DND-41 (cell line): Measurements from ENCODE around the gene CYSLTR1.

Experiments
- ATAC-seq: fragments of 200-7000 bp; cut with Tn5 transposase; 3 replicates; pipeline ENCODE4 v1.9.1; 2021; ENCODE audit warnings: low read depth; ENCODE audit not compliant: insufficient read depth
- DNase-seq: peaks from one replicate; pipeline ENCODE4 v3.0.0-alpha.2; 2020
- H2AFZ ChIP-seq: 2 replicates; pipeline ENCODE4 v1.6.0; 2012; ENCODE audit warnings: low read depth, low read length
- H3K27ac ChIP-seq: 2 replicates; pipeline ENCODE4 v1.5.1; 2012; ENCODE audit warnings: low read length, inconsistent platforms
- H3K27me3 ChIP-seq: fragments of 200-600 bp; sonication (generic); 2 replicates; pipeline ENCODE4 v1.6.0; 2012; ENCODE audit warnings: low read length, mild to moderate bottlenecking, inconsistent platforms; ENCODE audit not compliant: insufficient read depth, poor library complexity
- H3K36me3 ChIP-seq: 2 replicates; pipeline ENCODE4 v1.5.1; 2012; ENCODE audit warnings: low read length, inconsistent platforms; ENCODE audit not compliant: insufficient read depth
- H3K4me1 ChIP-seq: 2 replicates; pipeline ENCODE4 v1.5.1; 2012; ENCODE audit warnings: mild to moderate bottlenecking, low read length; ENCODE audit not compliant: insufficient read depth
- H3K4me2 ChIP-seq: 2 replicates; pipeline ENCODE4 v1.6.0; 2012; ENCODE audit warnings: mild to moderate bottlenecking, moderate library complexity, low read length, inconsistent platforms; ENCODE audit not compliant: insufficient read depth
- H3K4me3 ChIP-seq, 2 experiments: fragments of 200-600 bp in 1 of 2; shearing (Covaris generic) in 1 of 2; 2 replicates each; pipeline ENCODE4 v1.5.1; 2012 to 2016; ENCODE audit warnings: inconsistent platforms in 2 of 2, low read length in 2 of 2, mild to moderate bottlenecking in 2 of 2, low read depth in 1 of 2, moderate library complexity in 1 of 2
- H3K79me2 ChIP-seq: 2 replicates; pipeline ENCODE4 v1.6.0; 2012; ENCODE audit warnings: low read length, inconsistent platforms; ENCODE audit not compliant: insufficient read depth
- H3K9ac ChIP-seq: 2 replicates; pipeline ENCODE4 v1.6.0; 2012; ENCODE audit warnings: low read depth, mild to moderate bottlenecking, inconsistent platforms, low read length, moderate library complexity
- H3K9me3 ChIP-seq: 2 replicates; pipeline ENCODE4 v1.5.1; 2012; ENCODE audit warnings: low read length, moderate library complexity, mild to moderate bottlenecking, inconsistent platforms; ENCODE audit not compliant: insufficient read depth, severe bottlenecking
- H4K20me1 ChIP-seq: 2 replicates; pipeline ENCODE4 v1.6.0; 2012; ENCODE audit warnings: low read length; ENCODE audit not compliant: insufficient read depth
- CTCF ChIP-seq: IDR thresholded peaks from 2 replicates; pipeline ENCODE4 v1.5.1; 2012; ENCODE audit warnings: borderline replicate concordance, low read length, moderate library complexity, mild to moderate bottlenecking; ENCODE audit not compliant: poor library complexity, severe bottlenecking; ENCODE audit errors: extremely low read depth
- EZH2 ChIP-seq: IDR thresholded peaks from 3 replicates; pipeline ENCODE4 v1.6.1; 2012; ENCODE audit warnings: borderline replicate concordance, low read depth, mild to moderate bottlenecking, moderate library complexity, low read length, inconsistent platforms; ENCODE audit not compliant: severe bottlenecking

The CYSLTR1 gene

GRCh38 chrX:78366576-78366975, 39.2 kb upstream of the CYSLTR1 start:
- Histone ChIP-seq H3K79me2 (no peaks in the 10 kb centered on the region), H3K27ac (no peak overlapping the region), H3K9ac (no peak overlapping the region), H3K9me3 (no peaks in the 10 kb centered on the region), H3K4me1 (no peaks in the 10 kb centered on the region), H2AFZ (no peak overlapping the region), H3K4me3 (no peak overlapping the region), H4K20me1 (no peaks in the 10 kb centered on the region), H3K36me3 (no peaks in the 10 kb centered on the region), H3K27me3 (no peaks in the 10 kb centered on the region), H3K4me2 (no peak overlapping the region)
- no peak for ATAC-seq
- DNase-seq = no peak
- TF ChIP-seq EZH2 (no peak), CTCF (no peak)

GRCh38 chrX:78357342-78358055, 30.1 kb upstream of the CYSLTR1 start:
- no peak overlapping the region for H3K9ac ChIP-seq
- H2AFZ ChIP-seq = no peak overlapping the region
- H3K27me3 ChIP-seq = no peaks in the 10 kb centered on the region
- no peak for TF ChIP-seq EZH2
- TF ChIP-seq CTCF = no peak
- H3K27ac ChIP-seq = no peak overlapping the region
- DNase-seq = no peak
- no peak overlapping the region for H3K4me2 ChIP-seq
- no peaks in the 10 kb centered on the region for H3K9me3 ChIP-seq
- no peaks in the 10 kb centered on the region for H3K79me2 ChIP-seq
- no peaks in the 10 kb centered on the region for H3K4me1 ChIP-seq
- H3K4me3 ChIP-seq = no peak overlapping the region
- no peaks in the 10 kb centered on the region for H3K36me3 ChIP-seq
- H4K20me1 ChIP-seq = no peaks in the 10 kb centered on the region
- no peak for ATAC-seq

GRCh38 chrX:78333521-78333920, 6.1 kb upstream of the CYSLTR1 start:
- Histone ChIP-seq H3K27me3 (no peaks in the 10 kb centered on the region), H3K27ac (peak overlapping the region; percentile 43), H3K4me2 (no peak overlapping the region), H3K9me3 (no peaks in the 10 kb centered on the region), H2AFZ (no peak overlapping the region), H3K4me3 (no peak overlapping the region), H3K36me3 (no peaks in the 10 kb centered on the region), H3K4me1 (peaks cover 19% of the 10 kb centered on the region), H4K20me1 (no peaks in the 10 kb centered on the region), H3K9ac (no peak overlapping the region), H3K79me2 (no peaks in the 10 kb centered on the region)
- no peak for TF ChIP-seq CTCF
- TF ChIP-seq EZH2 = no peak
- DNase-seq = no peak
- ATAC-seq = peak; percentile 67

GRCh38 chrX:78331708-78332107, 4.3 kb upstream of the CYSLTR1 start:
- H2AFZ ChIP-seq = no peak overlapping the region
- peak; percentile 50; the same call in 1 of the 3 replicates for ATAC-seq
- H3K4me2 ChIP-seq = no peak overlapping the region
- no peak overlapping the region for H3K9ac ChIP-seq
- no peak overlapping the region for H3K4me3 ChIP-seq
- no peaks in the 10 kb centered on the region for H3K79me2 ChIP-seq
- H3K27me3 ChIP-seq = no peaks in the 10 kb centered on the region
- TF ChIP-seq CTCF = no peak
- no peak for TF ChIP-seq EZH2
- no peaks in the 10 kb centered on the region for H3K9me3 ChIP-seq
- peaks cover 26% of the 10 kb centered on the region for H3K4me1 ChIP-seq
- DNase-seq = no peak
- H3K36me3 ChIP-seq = no peaks in the 10 kb centered on the region
- H3K27ac ChIP-seq = no peak overlapping the region
- no peaks in the 10 kb centered on the region for H4K20me1 ChIP-seq
